T-helper 2 cell treated with Interferon-gamma antibody and Interleukin-4, amounts not matched to agents 100 ng/mL and 5 ng/mL, for 36 hours (primary cell): ENCODE measurements around the gene NFE2. TPM values are rescaled to one million over a fixed set of nuclear protein-coding genes. Genes with fewer than 3 reads are reported as not detected.
"Not testable (repeated sequence)": the region's sequence is repeated elsewhere in the genome, so short reads cannot be mapped to it uniquely, and the experiment has no call there.

Experiments used
- intact Hi-C: fragments of 100-400 bp; cut with micrococcal nuclease; formaldehyde crosslinking; loops from one replicate; pipeline ENCODE4 v1.15.1; 2023
- total RNA-seq: library from RNA; stranded (reverse); gene quantifications from 2 replicates; pipeline ENCODE4 v1.2.3, GENCODE V29; 2022

NFE2 gene
- total RNA-seq: not detected in 2 replicates

GRCh38 chr12:54300732-54301427, at the start of gene NFE2:
Gene NFE2 (minus strand): TSS chr12:54301015. CDS start chr12:54295248, 5,767 bp downstream.
- intact Hi-C loops: no loop called here

GRCh38 chr12:54349679-54350078, 48.9 kb upstream of the NFE2 start:
- intact Hi-C loops: no loop called here

GRCh38 chr12:54349036-54349435, 48.2 kb upstream of the NFE2 start:
- intact Hi-C loops: no loop called here

GRCh38 chr12:54341378-54342300, 40.8 kb upstream of the NFE2 start:
- intact Hi-C loops: no loop called here

- intact Hi-C loops: no loop called here
Observed at GRCh38 chr12:54340846-54341245, 40.0 kb upstream of the NFE2 start.

- intact Hi-C loops: no loop called here
Observed at GRCh38 chr12:54338698-54339296, 38.0 kb upstream of the NFE2 start.

- intact Hi-C loops: loop anchor here (2.0 kb wide), 1 partner anchor 21 kb away; no protein-coding TSS in a partner anchor
Observed at GRCh38 chr12:54337854-54338650, 37.2 kb upstream of the NFE2 start.

GRCh38 chr12:54337280-54337842, 36.5 kb upstream of the NFE2 start:
- intact Hi-C loops: loop anchor here (2.0 kb wide), 1 partner anchor 21 kb away; no protein-coding TSS in a partner anchor

GRCh38 chr12:54333420-54334034, 32.7 kb upstream of the NFE2 start:
- intact Hi-C loops: no loop called here

GRCh38 chr12:54331461-54331860, 30.6 kb upstream of the NFE2 start:
- intact Hi-C loops: no loop called here

- intact Hi-C loops: no loop called here
Observed at GRCh38 chr12:54330442-54330841, 29.6 kb upstream of the NFE2 start.

GRCh38 chr12:54329759-54330158, 28.9 kb upstream of the NFE2 start:
- intact Hi-C loops: no loop called here

GRCh38 chr12:54328595-54329337, 28.0 kb upstream of the NFE2 start:
- intact Hi-C loops: no loop called here

- intact Hi-C loops: loop anchor here (1.0 kb wide), 2 partner anchors 34 to 45 kb away; partner anchors contain the start of genes CBX5 and HNRNPA1
Observed at GRCh38 chr12:54325442-54326109, 24.8 kb upstream of the NFE2 start.

- intact Hi-C loops: loop anchor here (1.0 kb wide), 3 partner anchors 31 to 45 kb away; partner anchors contain the start of genes CBX5 and HNRNPA1
Observed at GRCh38 chr12:54324617-54325441, 24.0 kb upstream of the NFE2 start, which contains the start of gene COPZ1. Gene COPZ1 (plus strand): TSS chr12:54325131. CDS start chr12:54325164, 33 bp downstream.

- intact Hi-C loops: no loop called here
Observed at GRCh38 chr12:54321363-54321762, 20.5 kb upstream of the NFE2 start.

GRCh38 chr12:54312309-54312708, 11.5 kb upstream of the NFE2 start:
- intact Hi-C loops: not testable (repeated sequence)

GRCh38 chr12:54311051-54311450, 10.2 kb upstream of the NFE2 start:
- intact Hi-C loops: no loop called here
